GM12878 (cell line): ENCODE results near the gene AMN. TPM values are rescaled to one million over a fixed set of nuclear protein-coding genes. Genes with fewer than 3 reads are reported as not detected.

ENCODE experiments used
- ATAC-seq: fragments of 200-7000 bp; cut with Tn5 transposase; 3 replicates; pipeline ENCODE4 v1.9.1; 2020; ENCODE audit warnings: mild to moderate bottlenecking, moderate library complexity
- BruUV-seq: library from RNA; stranded (reverse); fragments of 400-500 nt; replicated peaks from 2 replicates; lab custom pipeline; 2021; lab: Mats Ljungman, UMichigan
- CTCF ChIA-PET: fragments of 300-600 bp; sonication (Branson Sonifier 250); formaldehyde crosslinking; extraction: SDS; loops from one replicate; lab custom pipeline; 2021; ENCODE audit warnings: inconsistent platforms; lab: Yijun Ruan, JAX
- POLR2A ChIA-PET: fragments of 350-600 bp; formaldehyde crosslinking; extraction: SDS; loops from one replicate; lab custom pipeline; 2021; ENCODE audit warnings: inconsistent platforms; lab: Charles Lee
- RAD21 ChIA-PET: fragments of 300-600 bp; sonication (Branson Sonifier 250); formaldehyde crosslinking; loops from one replicate; lab custom pipeline; 2023; ENCODE audit warnings: antibody characterized with exemption; ENCODE audit not compliant: unreplicated experiment; lab: Charles Lee
- SMC1A ChIA-PET: fragments of 300-600 bp; sonication (Branson Sonifier 250); formaldehyde crosslinking; loops from one replicate; lab custom pipeline; 2023; ENCODE audit not compliant: unreplicated experiment, uncharacterized antibody; lab: Charles Lee
- DNase-seq: peaks from one replicate; pipeline ENCODE4 v3.0.0-alpha.2; 2011; ENCODE audit warnings: low read depth, low spot score
- FAIRE-seq: peaks from 3 replicates; lab custom pipeline; 2011; peaks lifted over from hg19 to GRCh38; lab: Jason Lieb, UNC
- H2AFZ ChIP-seq: 2 replicates; pipeline ENCODE4 v1.6.0; 2011; ENCODE audit warnings: low read depth, low read length, control low read depth; ENCODE audit not compliant: control insufficient read depth
- H3K27ac ChIP-seq: 2 replicates; pipeline ENCODE4 v1.5.1; 2011; ENCODE audit warnings: control low read depth; ENCODE audit not compliant: control insufficient read depth, insufficient read depth
- H3K27me3 ChIP-seq, 2 experiments: replicated peaks in 1 of 2; 2 replicates each; pipeline versions ENCODE4 v1.6.0 to v1.6.1; 2011; ENCODE audit warnings: low read length in 1 of 2; ENCODE audit not compliant: control insufficient read depth in 2 of 2, insufficient read depth in 2 of 2
- H3K36me3 ChIP-seq, 2 experiments: 2 replicates each; pipeline ENCODE4 v1.5.1; 2011; ENCODE audit warnings: low read length in 1 of 2; ENCODE audit not compliant: control insufficient read depth in 2 of 2, insufficient read depth in 2 of 2
- H3K4me1 ChIP-seq: 2 replicates; pipeline ENCODE4 v1.6.1; 2011; ENCODE audit warnings: mild to moderate bottlenecking, low read length, moderate library complexity, mixed read lengths; ENCODE audit not compliant: control insufficient read depth, insufficient read depth
- H3K4me2 ChIP-seq: 2 replicates; pipeline ENCODE4 v1.6.0; 2011; ENCODE audit warnings: control low read depth; ENCODE audit not compliant: control insufficient read depth, insufficient read depth
- H3K4me3 ChIP-seq: fragments of 200-600 bp; sonication (generic); 2 replicates; pipeline ENCODE4 v1.5.1; 2016
- H3K79me2 ChIP-seq: 2 replicates; pipeline ENCODE4 v1.6.0; 2011; ENCODE audit warnings: low read length; ENCODE audit not compliant: control insufficient read depth, insufficient read depth
- H3K9ac ChIP-seq: 2 replicates; pipeline ENCODE4 v1.8.0; 2011; ENCODE audit warnings: low read length, control low read depth, mixed read lengths; ENCODE audit not compliant: control insufficient read depth, insufficient read depth
- H3K9me3 ChIP-seq: replicated peaks from 3 replicates; pipeline ENCODE4 v1.5.1; 2011; ENCODE audit warnings: mild to moderate bottlenecking, low read length; ENCODE audit not compliant: control insufficient read depth, insufficient read depth
- H4K20me1 ChIP-seq: 2 replicates; pipeline ENCODE4 v1.6.0; 2011; ENCODE audit not compliant: control insufficient read depth, insufficient read depth
- CEBPB ChIP-seq, 2 experiments: fragments of 150-350 bp in 1 of 2; IDR thresholded peaks; 2 replicates each; pipeline ENCODE4 v1.6.1; 2012 to 2014; ENCODE audit warnings: low read depth in 2 of 2, low read length in 2 of 2, borderline replicate concordance in 1 of 2, inconsistent platforms in 1 of 2
- CHD4 ChIP-seq: fragments of 200-600 bp; sonication (generic); IDR thresholded peaks from 2 replicates; pipeline ENCODE4 v1.6.1; 2016; ENCODE audit warnings: mild to moderate bottlenecking
- ETV6 ChIP-seq, 2 experiments: fragments of 450-650 bp in 1 of 2; IDR thresholded peaks in 1 of 2; conservative IDR thresholded peaks in 1 of 2; 2 replicates each; pipeline ENCODE4 v1.6.1; 2014; ENCODE audit warnings: antibody characterized with exemption in 1 of 2, borderline replicate concordance in 1 of 2, low read depth in 1 of 2, mild to moderate bottlenecking in 1 of 2, moderate library complexity in 1 of 2
- IKZF1 ChIP-seq: fragments of 450-650 bp; conservative IDR thresholded peaks from 2 replicates; pipeline ENCODE4 v1.6.1; 2017; ENCODE audit warnings: antibody characterized with exemption, mild to moderate bottlenecking
- KLF5 ChIP-seq: fragments of 450-650 bp; IDR thresholded peaks from 2 replicates; pipeline ENCODE4 v1.6.1; 2014; ENCODE audit warnings: mild to moderate bottlenecking; ENCODE audit not compliant: partially characterized antibody
- MEF2A ChIP-seq: IDR thresholded peaks from 2 replicates; pipeline ENCODE4 v1.6.1; 2011; ENCODE audit warnings: low read depth, mild to moderate bottlenecking, low read length, moderate library complexity; ENCODE audit not compliant: insufficient read depth
- MLLT1 ChIP-seq: fragments of 450-650 bp; IDR thresholded peaks from 2 replicates; pipeline ENCODE4 v1.6.1; 2016; ENCODE audit warnings: mild to moderate bottlenecking
- MTA2 ChIP-seq: fragments of 450-650 bp; IDR thresholded peaks from 2 replicates; pipeline ENCODE4 v1.6.1; 2016; ENCODE audit warnings: low read depth, mild to moderate bottlenecking, moderate library complexity
- NR2C1 ChIP-seq: fragments of 450-650 bp; IDR thresholded peaks from 2 replicates; pipeline ENCODE4 v1.6.1; 2017; ENCODE audit warnings: antibody characterized with exemption, mild to moderate bottlenecking, moderate library complexity
- NRF1 ChIP-seq: conservative IDR thresholded peaks from 2 replicates; pipeline ENCODE4 v1.6.1; 2011; ENCODE audit warnings: mild to moderate bottlenecking, low read depth, low read length, improper control_type of control experiment
- WRNIP1 ChIP-seq: IDR thresholded peaks from 2 replicates; pipeline ENCODE4 v1.6.1; 2011; ENCODE audit warnings: low read depth, low read length, improper control_type of control experiment, borderline replicate concordance
- ZBTB4 ChIP-seq: fragments of 450-650 bp; formaldehyde crosslinking; IDR thresholded peaks from 2 replicates; pipeline ENCODE4 v1.4.0; 2022; ENCODE audit warnings: mild to moderate bottlenecking, moderate library complexity
- WGBS: methylation state at CpG from one replicate; pipeline ENCODE4 v1.1.6; 2016; ENCODE audit warnings: low lambda C conversion rate; ENCODE audit not compliant: insufficient replicate concordance, insufficient coverage; ENCODE audit errors: missing lambda C conversion rate; 5-methylcytosine and 5-hydroxymethylcytosine counted together
- in situ Hi-C: fragments of 300-500 bp; cut with MboI; formaldehyde crosslinking; loops from 9 replicates; pipeline ENCODE4 v1.14.3; 2018; ENCODE audit warnings: mixed read lengths
- intact Hi-C: fragments of 100-400 bp; cut with micrococcal nuclease; formaldehyde crosslinking; loops from one replicate; pipeline ENCODE4 v1.14.2; 2022; ENCODE audit not compliant: unreplicated experiment
- polyA plus RNA-seq, 11 experiments: library from polyadenylated mRNA; depleted of rRNA in 4 of 11; unstranded in 6 of 11; stranded (reverse) in 5 of 11; fragments of >200 nt; fragmentation: Nextera tagmentation in 4 of 11; fragmentation: Illumina TruSeq in 1 of 11; extraction: Ambion mirVana in 4 of 11; extraction: Trizol in 1 of 11; gene quantifications; 1 replicate in 1 of 11; 2 replicates in 10 of 11; pipeline versions ENCODE4 v1.2.1 to v1.2.3, GENCODE V29; 2011 to 2016; ENCODE audit warnings: inconsistent platforms in 2 of 11, missing spikeins in 2 of 11, low read depth in 1 of 11
- total RNA-seq, 4 experiments: library from RNA; depleted of rRNA in 3 of 4; stranded (reverse); fragments of >200 nt in 3 of 4; fragmentation: Illumina TruSeq in 1 of 4; extraction: Trizol in 1 of 4; gene quantifications; 2 replicates each; pipeline versions ENCODE4 v1.2.1 to v1.2.3, GENCODE V29; 2013 to 2021

The AMN gene
- total and polyA plus RNA-seq, 10 of the 15 experiments (the other 5 are each of a cell fraction or from before 2014, with no cell fraction given) = 0.03 to 0.33 (median 0.11) TPM; not detected in 6

GRCh38 chr14:102958461-102958860 is 36.0 kb downstream of the AMN start:
- Histone ChIP-seq H3K4me3 (no peak overlapping the region), H3K4me1 (no peaks in the 10 kb centered on the region), H3K27me3 (no peaks in the 10 kb centered on the region), H3K9me3 (no peaks in the 10 kb centered on the region), H3K27ac (no peak overlapping the region), H3K36me3 (peaks cover 11 to 15% of the 10 kb centered on the region in 2 experiments; a peak in 3 of 4 replicates), H3K9ac (no peak overlapping the region), H3K79me2 (no peaks in the 10 kb centered on the region)
- CTCF ChIA-PET = no interaction called here
- intact Hi-C loops = no loop called here
- no peak for TF ChIP-seq KLF5
- TF ChIP-seq NR2C1 = no peak
- TF ChIP-seq ZBTB4 (CRISPR knock-in tag) = no peak
- TF ChIP-seq MEF2A = no peak
- no peak for TF ChIP-seq NRF1
- TF ChIP-seq MTA2 = no peak
- TF ChIP-seq ETV6 (conservative IDR thresholded peaks at IDR 0.05 in 1 of 2, IDR thresholded peaks at IDR 0.05 in 1 of 2; ENCODE audit: borderline replicate concordance in 1 of 2, low read depth in 1 of 2) = no peak
- no peak for TF ChIP-seq MLLT1
- TF ChIP-seq CEBPB (IDR thresholded peaks at IDR 0.05; ENCODE audit: borderline replicate concordance in 1 of 2, low read depth in 2 of 2, low read length in 2 of 2) = no peak
- TF ChIP-seq WRNIP1 = no peak
- no peak for TF ChIP-seq CHD4
- no peak for TF ChIP-seq IKZF1
- TF ChIP-seq, all 136 proteins: peak for 0
- no TSS peak for BruUV-seq
- Histone ChIP-seq H4K20me1 (no peaks in the 10 kb centered on the region), H3K4me2 (no peak overlapping the region), H2AFZ (no peak overlapping the region)
- RAD21 ChIA-PET = no interaction called here
- DNase-seq (no peak), FAIRE-seq (no peak), ATAC-seq (no peak)
- in situ Hi-C loops = no loop called here
- SMC1A ChIA-PET = no interaction called here
- 84% methylated on average over 10 of the region's 10 CpGs for WGBS
- POLR2A ChIA-PET = interaction anchor here (0.5 kb wide), 1 partner anchor 48 kb away, joined by 5 read pairs; no protein-coding TSS in a partner anchor
